Left lung (tissue), 10 donors: ENCODE data around the gene RECQL5. TPM values are rescaled to one million over a fixed set of nuclear protein-coding genes. Genes with fewer than 3 reads are reported as not detected.

Experiments used
- ATAC-seq: fragments of 200-7000 bp; cut with Tn5 transposase; one replicate; pipeline ENCODE4 v1.9.1; 2020; ENCODE audit warnings: moderate library complexity
- DNase-seq, 4 donors: peaks; one replicate each; pipeline ENCODE4 v3.0.0-alpha.2; 2013 to 2020
- H3K27ac ChIP-seq, 2 donors: fragments of 200-600 bp; sonication (generic) in 1 of 2; one replicate each; pipeline versions ENCODE4 v1.5.0 to v1.8.0; 2020 to 2021
- H3K27me3 ChIP-seq, 2 donors: fragments of 200-600 bp; sonication (generic) in 1 of 2; one replicate each; pipeline versions ENCODE4 v1.5.0 to v1.8.0; 2020 to 2021
- H3K36me3 ChIP-seq, 2 donors: fragments of 200-600 bp; sonication (generic) in 1 of 2; one replicate each; pipeline versions ENCODE4 v1.5.0 to v1.8.0; 2020 to 2021
- H3K4me1 ChIP-seq, 2 donors: fragments of 200-600 bp; one replicate each; pipeline ENCODE4 v1.8.0; 2021
- H3K4me3 ChIP-seq, 2 donors: fragments of 200-600 bp; sonication (generic) in 1 of 2; one replicate each; pipeline versions ENCODE4 v1.5.0 to v1.8.0; 2020 to 2021; ENCODE audit warnings: mild to moderate bottlenecking in 1 of 2
- H3K9me3 ChIP-seq, 2 donors: fragments of 200-600 bp; sonication (generic) in 1 of 2; one replicate each; pipeline versions ENCODE4 v1.5.0 to v1.8.0; 2020 to 2021
- intact Hi-C, 2 donors: fragments of 100-400 bp; cut with DNase I; formaldehyde crosslinking; loops; one replicate each; pipeline versions ENCODE4 v1.11.2 to v1.14.2; 2022
- polyA plus RNA-seq, 6 donors: library from polyadenylated mRNA; unstranded; fragments of 120-200 nt; gene quantifications; one replicate each; pipeline ENCODE4 v1.2.1, GENCODE V29; 2013; ENCODE audit not compliant: insufficient read length in 6 of 6
- total RNA-seq, 2 donors: library from RNA; stranded (reverse); fragmentation: NEBNext Ultra II Directional; extraction: Animal tissue kit (Norgen Biotek cat#: 25700); gene quantifications; one replicate each; pipeline ENCODE4 v1.2.1, GENCODE V29; 2021
- TF ChIP-seq, protein P1 (sequence below), 2 donors: fragments of 200-600 bp; sonication (generic) in 1 of 2; IDR thresholded peaks; one replicate each; pipeline versions ENCODE4 v1.5.0 to v1.8.0; 2021; ENCODE audit warnings: antibody characterized with exemption in 2 of 2
- donor health status: DM: no; HTN: yes; CAD: no.
- donor health status: DM: no; HTN: no; CAD: no.

RECQL5 gene
- total and polyA plus RNA-seq, 8 donors = 28.5 to 43.0 (median 34.5) TPM

DNA sequence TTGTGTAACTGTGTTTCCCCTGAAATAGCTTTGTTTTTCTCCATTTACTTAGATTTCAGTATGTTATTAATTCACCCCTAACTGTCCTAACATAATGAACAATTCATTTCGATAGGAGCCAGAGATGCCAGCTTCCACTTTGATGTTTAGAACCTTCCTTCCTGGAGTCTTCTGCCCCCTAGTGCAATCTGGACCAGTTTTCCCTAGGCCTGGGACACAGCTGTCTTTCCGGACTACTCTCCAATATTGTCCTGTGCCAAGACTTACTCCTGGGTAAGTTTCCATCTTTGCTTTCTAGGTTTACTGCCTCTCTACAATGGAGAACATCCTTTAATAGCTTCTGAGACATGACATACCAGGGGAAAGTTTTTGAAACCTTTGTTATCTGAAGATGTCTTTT lies 12.8 kb downstream of the RECQL5 start:
- DNase-seq (no peak), ATAC-seq (peak; percentile 29)
- Histone ChIP-seq H3K4me1 (peaks cover 0 to 19% of the 10 kb centered on the region in 2 donors), H3K4me3 (no peak overlapping the region), H3K27ac (peak overlapping the region in 1 of 2 donors; percentile 53), H3K36me3 (peaks cover 0 to 65% of the 10 kb centered on the region in 2 donors), H3K27me3 (no peaks in the 10 kb centered on the region), H3K9me3 (no peaks in the 10 kb centered on the region)
- intact Hi-C loops = no loop called here
- TF ChIP-seq, protein P1, sequence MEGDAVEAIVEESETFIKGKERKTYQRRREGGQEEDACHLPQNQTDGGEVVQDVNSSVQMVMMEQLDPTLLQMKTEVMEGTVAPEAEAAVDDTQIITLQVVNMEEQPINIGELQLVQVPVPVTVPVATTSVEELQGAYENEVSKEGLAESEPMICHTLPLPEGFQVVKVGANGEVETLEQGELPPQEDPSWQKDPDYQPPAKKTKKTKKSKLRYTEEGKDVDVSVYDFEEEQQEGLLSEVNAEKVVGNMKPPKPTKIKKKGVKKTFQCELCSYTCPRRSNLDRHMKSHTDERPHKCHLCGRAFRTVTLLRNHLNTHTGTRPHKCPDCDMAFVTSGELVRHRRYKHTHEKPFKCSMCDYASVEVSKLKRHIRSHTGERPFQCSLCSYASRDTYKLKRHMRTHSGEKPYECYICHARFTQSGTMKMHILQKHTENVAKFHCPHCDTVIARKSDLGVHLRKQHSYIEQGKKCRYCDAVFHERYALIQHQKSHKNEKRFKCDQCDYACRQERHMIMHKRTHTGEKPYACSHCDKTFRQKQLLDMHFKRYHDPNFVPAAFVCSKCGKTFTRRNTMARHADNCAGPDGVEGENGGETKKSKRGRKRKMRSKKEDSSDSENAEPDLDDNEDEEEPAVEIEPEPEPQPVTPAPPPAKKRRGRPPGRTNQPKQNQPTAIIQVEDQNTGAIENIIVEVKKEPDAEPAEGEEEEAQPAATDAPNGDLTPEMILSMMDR (IDR thresholded peaks at IDR 0.05) = no peak

DNA sequence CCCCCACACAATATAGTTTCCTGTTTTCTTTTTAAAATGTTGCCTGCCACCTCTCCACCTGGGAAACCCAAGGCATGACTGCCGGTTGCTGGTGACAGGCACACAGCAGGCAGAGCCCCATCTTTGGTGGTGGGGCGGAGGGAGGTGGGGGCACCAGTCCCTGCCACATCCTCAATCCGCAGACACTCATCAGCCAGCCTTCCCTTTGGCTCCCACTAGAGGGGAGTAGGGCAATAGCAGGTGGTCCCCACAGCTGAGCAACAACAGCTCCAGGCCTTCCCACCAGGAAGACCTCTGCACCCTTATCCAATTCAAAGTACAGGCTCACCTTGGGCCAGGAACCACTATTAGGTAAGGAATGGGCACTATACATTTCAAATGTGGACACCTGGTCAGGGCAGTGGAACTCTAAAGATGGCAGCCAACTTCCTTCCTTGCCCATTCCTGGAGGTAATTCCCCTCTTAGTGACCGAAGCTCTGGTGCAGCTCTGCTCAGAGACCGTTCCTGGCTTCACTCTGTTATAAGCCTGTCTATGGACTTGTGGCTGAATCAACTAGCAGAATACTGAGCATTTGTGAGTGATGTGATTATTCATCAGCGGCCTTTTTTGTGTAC lies 13.9 kb downstream of the RECQL5 start:
- TF ChIP-seq, protein P1 (IDR thresholded peaks at IDR 0.05) = peak; percentile 47 to 61
- DNase-seq (no peak), ATAC-seq (peak; percentile 76)
- no peaks in the 10 kb centered on the region for H3K27me3 ChIP-seq
- intact Hi-C loops = no loop called here
- H3K4me3 ChIP-seq = no peak overlapping the region
- H3K4me1 ChIP-seq = peaks cover 0 to 19% of the 10 kb centered on the region in 2 donors
- peaks cover 0 to 76% of the 10 kb centered on the region in 2 donors for H3K36me3 ChIP-seq
- H3K27ac ChIP-seq = no peak overlapping the region
- H3K9me3 ChIP-seq = no peaks in the 10 kb centered on the region

DNA sequence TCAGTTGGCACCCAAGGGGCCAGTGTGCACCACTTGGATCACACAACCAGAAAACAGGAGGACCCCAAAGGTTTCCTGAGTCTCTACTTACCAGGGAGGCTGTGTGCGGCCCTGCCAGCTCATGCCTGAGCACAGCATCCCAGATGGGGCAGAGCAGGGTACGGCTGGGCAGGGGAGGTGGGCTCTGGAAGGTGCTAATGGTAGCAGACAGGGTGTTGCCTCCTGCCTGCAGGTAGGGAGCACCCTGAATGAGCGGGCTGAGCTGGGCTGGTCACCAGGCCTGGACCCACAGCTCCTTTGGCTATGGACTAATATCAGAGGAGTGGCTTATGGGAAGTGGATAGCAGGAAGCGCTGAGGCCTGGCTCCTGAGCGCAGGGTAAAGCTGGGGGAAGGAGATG lies 14.6 kb downstream of the RECQL5 start:
- Histone ChIP-seq H3K4me1 (peaks cover 0 to 19% of the 10 kb centered on the region in 2 donors), H3K27me3 (no peaks in the 10 kb centered on the region), H3K9me3 (no peaks in the 10 kb centered on the region), H3K27ac (no peak overlapping the region), H3K4me3 (no peak overlapping the region), H3K36me3 (peaks cover 0 to 71% of the 10 kb centered on the region in 2 donors)
- TF ChIP-seq, protein P1 (IDR thresholded peaks at IDR 0.05) = no peak
- ATAC-seq (no peak), DNase-seq (no peak)
- intact Hi-C loops = no loop called here

DNA sequence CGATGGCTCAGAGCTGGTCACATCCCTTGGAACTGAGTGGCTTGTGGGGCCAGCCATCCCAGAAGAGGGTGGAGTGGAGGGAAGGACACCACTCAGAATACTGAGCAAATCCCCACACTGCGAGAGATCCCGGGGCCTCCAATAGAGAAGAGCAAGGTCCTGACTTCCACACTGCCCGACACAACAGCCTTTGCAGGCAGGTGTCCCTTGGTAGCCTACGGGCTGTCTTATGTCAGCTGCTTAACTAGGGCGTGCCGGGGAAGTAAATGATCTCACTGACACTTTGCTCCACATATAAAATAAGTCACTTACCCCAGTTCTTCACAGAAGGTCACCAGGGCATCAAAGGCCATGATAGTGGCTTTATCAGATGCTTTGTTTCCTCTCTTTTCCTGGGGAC lies 16.1 kb downstream of the RECQL5 start:
- Histone ChIP-seq H3K27me3 (no peaks in the 10 kb centered on the region), H3K36me3 (peaks cover 0 to 59% of the 10 kb centered on the region in 2 donors), H3K27ac (no peak overlapping the region), H3K9me3 (no peaks in the 10 kb centered on the region), H3K4me3 (no peak overlapping the region), H3K4me1 (peaks cover under 1 to 27% of the 10 kb centered on the region in 2 donors)
- DNase-seq (no peak), ATAC-seq (no peak)
- TF ChIP-seq, protein P1 (IDR thresholded peaks at IDR 0.05) = no peak
- intact Hi-C loops = no loop called here

DNA sequence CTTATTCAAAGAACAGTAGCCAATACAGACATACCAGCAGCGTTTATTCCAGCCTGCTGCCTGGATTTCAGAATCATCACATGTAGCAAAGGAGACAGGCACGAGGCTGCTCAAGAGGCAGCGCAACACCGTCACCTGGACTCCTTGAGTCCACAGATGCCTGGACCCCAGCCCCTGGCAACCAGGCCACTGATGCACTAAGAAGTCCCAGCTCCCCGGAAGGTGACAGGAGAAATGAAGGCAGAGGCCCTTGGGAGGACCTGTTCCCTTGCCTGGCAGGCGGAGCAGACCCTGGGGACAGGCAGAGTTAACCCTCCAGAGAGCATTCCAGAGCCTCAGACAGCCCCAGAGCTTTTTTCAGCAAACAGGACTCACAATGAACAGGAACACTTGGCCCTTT lies 17.3 kb downstream of the RECQL5 start:
- Histone ChIP-seq H3K36me3 (peaks cover 0 to 47% of the 10 kb centered on the region in 2 donors), H3K9me3 (no peaks in the 10 kb centered on the region), H3K4me3 (no peak overlapping the region), H3K27me3 (no peaks in the 10 kb centered on the region), H3K27ac (no peak overlapping the region), H3K4me1 (peaks cover 3 to 31% of the 10 kb centered on the region in 2 donors)
- intact Hi-C loops = no loop called here
- ATAC-seq = no peak
- DNase-seq = no peak
- TF ChIP-seq, protein P1 (IDR thresholded peaks at IDR 0.05) = no peak
